T-helper 1 cell (primary cell): Measurements from ENCODE around the gene SULT2B1.
A peak's percentile ranks its signal among the peaks of the same experiment; 100 is the strongest.
"Not testable (repeated sequence)": the region's sequence is repeated elsewhere in the genome, so short reads cannot be mapped to it uniquely, and the experiment has no call there.

Experiments
- DNase-seq, 5 donors: peaks; one replicate each; pipeline ENCODE4 v3.0.0-alpha.2; 2012 to 2020

SULT2B1 gene

DNA sequence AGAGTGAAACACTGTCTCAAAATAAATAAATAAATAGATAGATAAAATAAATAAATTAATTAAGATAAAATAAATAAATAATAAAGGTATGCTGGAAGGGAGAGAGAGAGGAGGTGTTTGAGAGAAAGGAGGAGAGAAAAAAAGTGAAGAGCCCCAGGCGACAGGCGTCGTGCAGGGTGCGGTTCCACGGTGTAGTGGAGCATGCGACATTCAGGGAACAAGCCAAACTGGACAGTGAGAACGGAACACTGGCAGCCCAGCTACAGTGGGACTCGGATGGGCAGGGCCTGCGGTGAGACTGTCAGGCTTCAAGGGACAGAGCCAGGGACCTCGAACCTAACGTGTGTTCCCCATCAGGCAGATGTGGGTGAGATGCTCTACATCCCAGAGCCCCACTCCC is 9.4 kb downstream of the SULT2B1 start:
- no peak for DNase-seq

DNA sequence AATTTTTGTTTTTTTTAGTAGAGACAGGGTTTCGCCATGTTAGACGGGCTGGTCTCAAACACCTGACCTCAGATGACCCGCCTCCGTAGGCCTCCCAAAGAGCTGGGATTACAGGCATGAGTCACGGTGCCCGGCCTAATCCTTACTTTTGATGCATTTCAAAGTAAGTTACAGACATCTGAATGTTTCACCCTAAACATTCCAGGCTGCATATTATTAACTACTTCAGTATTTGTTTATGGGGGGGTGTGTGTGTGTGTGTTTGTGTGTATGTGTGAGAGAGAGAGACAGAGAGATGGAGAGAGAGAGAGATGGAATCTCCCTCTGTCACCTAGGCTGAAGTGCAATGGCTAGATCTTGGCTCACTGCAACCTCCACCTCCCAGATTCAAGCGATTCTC is 13.1 kb downstream of the SULT2B1 start:
- no peak for DNase-seq

DNA sequence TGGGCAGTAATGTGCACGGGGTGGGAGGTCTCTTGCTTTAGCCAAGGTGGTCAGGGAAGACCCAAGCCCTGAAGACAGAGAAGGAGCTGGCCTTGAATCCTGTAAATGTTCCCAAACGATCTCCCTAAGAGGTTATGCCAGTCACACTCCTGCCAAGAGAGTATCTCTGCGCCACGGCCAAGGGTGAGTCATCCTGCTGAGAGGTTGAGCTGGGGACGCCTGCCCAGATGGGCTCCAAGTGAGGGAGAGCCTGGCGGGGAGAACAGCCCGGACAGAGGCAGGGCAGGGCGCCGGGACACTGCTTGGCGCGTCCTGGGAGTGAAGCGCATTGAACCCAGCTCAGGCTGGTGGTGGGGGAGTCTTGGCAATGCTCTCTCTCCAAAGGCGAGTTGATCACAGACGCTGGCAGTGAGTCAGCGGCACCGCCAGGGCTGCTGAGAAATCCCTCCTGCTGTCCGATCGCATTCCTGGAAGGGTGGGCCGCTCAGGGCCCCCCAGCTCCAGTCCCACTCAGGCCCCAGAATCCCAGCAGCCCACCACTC is 16.4 kb downstream of the SULT2B1 start:
- no peak for DNase-seq

DNA sequence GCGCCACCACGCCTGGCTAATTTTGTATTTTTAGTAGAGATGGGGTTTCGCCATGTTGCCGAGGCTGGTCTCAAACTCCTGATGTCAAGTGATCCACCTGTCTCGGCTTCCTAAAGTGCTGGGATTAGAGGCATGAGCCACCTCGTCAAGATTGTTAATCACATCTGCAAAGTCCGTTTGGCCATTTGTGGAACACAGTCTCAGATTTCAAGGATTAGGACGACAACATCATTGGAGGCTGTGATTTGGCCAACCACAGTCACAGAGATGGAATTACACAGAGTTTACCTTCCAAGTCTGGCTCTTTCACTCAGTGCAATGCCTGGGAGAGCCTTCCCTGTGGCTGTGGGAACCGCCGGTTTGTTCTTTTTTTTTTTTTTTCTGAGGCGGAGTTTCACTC is 17.8 kb downstream of the SULT2B1 start:
- no peak for DNase-seq

DNA sequence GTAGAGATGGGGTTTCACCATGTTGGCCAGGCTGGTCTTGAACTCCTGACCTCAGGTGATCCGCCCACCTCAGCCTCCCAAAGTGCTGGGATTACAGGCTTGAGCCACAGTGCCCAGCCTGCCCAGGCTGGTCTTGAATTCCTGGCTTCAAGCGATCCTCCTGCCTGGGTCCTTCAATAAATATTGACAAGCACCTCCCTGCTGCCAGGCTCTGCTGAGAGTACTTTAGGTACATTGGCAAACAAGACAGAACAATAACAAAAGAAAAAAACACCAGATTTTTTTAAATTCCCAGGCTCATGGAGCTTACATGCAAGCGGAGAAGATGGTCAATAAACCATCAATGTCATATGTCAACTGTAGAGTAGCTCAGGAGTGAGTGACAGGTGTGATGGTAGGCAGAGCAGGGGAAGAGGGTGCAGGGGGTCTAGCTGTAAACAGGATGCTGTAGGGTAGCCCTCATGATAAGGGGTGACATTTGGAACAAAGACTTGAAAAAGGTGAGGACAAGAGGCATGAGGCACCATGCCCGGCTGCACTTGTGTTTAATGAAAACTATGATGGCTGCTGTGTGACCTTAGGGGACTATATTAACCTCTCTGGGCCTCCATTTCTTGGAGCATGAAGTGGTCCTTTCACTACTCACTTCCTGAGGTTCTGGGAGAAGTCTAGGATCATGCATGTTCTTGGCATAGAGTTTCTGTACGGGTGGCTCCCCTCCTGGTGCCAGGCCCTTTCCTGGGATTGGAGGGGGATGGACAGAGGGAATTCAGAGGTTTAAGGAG is 19.6 kb downstream of the SULT2B1 start:
- DNase-seq = no peak

DNA sequence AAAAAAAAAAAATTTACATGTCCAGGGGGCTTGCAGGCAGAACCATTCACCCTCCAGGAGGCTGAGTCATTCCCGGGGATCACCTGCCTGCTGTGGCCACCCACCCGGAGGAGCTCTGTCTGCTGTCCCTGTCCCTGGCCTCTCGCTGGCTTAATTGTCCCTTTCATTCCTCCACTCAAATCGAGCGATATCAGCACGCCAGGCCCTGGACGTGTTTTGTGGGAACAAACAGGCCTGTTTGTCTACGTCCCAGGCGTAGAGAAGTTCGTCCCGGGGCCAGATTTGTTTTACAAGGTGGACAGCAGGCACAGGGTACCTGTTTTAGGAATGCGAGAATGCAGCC is 21.2 kb downstream of the SULT2B1 start:
- DNase-seq = no peak

DNA sequence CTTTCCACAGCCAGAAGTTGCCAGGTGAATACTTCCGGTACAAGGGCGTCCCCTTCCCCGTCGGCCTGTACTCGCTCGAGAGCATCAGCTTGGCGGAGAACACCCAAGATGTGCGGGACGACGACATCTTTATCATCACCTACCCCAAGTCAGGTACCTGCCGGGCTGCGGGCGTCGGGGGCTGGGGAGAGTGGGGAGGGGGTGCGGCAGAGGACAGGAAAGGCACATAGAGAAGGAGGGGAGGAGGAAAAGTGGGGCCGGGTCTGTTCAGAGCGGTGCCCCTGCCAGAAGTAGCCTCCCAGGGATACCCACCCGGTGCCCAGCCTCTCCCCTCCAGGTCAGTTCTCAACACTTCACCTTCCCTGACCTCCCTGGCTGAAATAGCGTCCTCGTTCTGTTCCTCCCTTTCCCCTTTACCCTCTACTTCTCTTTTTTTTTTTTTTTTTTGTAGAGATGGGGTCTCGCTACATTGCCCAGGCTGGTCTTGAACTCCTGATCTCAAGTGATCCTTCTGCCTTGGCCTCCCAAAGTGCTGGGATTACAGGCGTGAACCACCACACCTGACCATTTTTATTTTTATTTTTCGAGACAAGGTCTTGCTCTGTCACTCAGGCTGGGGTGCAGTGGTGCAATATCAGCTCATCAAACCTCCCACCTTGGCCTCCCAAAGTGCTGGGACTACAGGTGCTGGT is 24.1 kb downstream of the SULT2B1 start:
- no peak for DNase-seq

DNA sequence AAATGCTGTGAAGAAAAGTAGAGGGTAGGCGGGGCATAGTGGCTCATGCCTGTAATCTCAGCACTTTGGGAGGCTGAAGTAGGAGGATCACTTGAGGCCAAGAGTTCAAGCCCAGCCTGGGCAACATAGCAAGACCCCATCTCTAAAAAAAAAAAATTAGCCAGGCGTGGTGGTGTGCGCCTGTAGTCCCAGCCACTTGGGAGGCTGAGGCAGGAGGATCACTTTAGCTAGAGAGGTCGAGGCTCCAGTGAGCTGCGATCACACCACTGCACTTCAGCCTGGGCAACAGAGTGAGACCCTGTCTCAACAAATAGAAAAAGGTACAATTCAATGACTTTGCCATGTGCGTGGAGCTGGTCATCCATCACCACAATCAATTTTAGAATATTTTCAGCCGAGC is 25.9 kb downstream of the SULT2B1 start:
- DNase-seq = not testable (repeated sequence)

DNA sequence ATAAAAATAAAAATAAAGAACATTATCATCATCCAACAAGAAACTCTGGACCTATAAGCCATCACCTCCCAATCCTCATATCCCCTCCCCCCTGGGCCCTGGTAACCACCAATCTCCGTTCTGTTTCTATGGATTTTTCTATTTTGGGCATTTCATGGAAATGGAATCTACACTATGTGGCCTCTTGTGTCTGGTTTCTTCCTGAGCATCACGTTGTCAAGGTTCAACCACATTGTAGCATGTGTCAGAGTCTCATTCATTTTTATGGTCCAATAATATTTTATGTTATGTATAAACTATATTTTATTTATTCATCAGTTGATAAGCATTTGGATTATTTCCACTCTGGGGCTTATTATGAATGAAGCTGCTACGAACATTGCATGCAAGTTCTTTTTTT is 26.9 kb downstream of the SULT2B1 start:
- DNase-seq = no peak

DNA sequence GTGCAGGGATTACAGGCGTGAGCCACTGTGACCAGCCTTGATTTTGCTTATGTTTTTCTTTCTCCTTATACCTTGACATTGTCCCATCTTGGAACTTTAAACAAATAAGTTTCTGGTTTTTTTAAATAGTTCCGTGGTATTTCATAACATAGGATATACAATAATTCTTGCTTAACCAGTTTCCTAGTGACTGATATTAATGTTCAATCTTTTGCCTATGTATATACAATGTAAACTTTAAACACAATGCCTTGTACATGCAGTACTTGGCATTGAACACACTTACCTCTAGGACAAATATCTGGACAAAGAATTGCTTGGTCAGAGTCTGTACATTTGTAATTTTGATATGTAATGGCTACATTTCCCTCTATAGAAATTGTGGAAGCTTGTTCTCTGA is 30.2 kb downstream of the SULT2B1 start:
- no peak for DNase-seq

DNA sequence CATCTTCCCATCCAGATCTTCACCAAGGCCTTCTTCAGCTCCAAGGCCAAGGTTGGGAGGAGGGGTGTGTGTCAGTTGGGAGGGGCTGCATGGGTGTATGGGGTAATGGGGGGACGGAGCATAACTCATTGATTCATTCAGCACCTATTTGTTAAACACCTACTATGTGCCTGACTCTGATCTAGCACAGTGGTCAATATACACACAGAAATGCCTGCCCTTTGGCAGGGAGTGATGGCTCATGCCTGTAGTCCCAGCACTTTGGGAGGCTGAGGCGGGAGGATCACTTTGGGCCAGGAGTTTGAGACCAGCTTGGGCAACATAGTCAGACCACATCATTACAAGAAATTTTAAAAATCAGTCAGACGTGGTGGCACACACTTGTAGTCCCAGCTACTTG is 35.4 kb downstream of the SULT2B1 start:
- DNase-seq = no peak

DNA sequence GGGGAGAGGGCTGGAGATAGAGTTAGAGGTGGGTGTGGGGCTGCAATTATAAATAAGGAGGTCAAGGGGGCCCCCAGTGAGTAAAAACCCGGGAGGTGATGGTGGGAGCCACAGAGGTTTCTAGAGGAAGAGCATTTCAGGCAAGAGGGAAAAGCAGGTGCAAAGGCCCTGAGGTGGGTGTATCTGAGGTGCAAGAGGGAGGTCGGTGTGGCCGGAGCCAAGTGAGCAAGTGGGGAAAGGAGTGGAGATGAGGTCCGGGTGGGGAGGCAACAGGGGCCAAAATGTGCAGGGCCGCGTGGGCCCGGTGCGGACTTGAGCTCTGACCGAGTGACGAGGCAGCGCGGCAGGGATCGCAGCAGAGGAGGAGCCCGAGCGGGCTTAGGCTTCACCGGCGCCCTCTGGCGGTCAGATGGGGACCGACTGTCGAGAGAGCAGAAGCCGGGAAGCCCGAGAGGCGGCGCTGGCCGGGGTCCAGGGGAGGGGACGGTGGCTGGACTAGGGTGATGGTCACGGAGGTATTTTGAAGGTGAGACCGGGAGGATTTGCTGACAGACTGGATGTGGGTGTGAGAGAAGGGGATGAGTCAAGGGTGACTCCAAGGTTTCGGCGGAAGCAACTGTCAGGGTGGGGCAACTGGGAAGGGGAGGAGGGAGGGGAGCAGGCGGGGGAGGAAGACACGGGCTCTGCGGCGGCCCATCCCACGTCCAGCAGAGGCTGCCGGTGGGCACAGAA is 36.9 kb downstream of the SULT2B1 start:
- peak; percentile 66 to 87 (median 80) for DNase-seq

DNA sequence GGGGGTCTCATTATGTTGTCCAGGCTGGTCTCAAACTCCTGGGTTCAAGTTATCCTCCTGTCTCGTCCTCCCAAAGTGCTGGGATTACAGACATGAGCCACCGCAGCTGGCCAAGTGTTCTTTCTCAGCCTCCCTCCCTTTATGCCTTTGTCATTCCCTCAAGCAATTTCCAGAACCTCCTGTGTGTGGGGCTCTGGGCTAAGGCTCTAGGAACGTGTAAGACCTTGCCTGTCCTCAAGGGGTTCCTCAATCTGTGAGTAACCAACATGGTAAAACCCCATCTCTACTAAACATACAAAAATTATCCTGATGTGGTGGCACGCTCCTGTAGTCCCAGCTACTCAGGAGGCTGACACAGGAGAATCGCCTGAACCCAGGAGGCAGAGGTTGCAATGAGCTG is 39.0 kb downstream of the SULT2B1 start:
- DNase-seq = no peak

DNA sequence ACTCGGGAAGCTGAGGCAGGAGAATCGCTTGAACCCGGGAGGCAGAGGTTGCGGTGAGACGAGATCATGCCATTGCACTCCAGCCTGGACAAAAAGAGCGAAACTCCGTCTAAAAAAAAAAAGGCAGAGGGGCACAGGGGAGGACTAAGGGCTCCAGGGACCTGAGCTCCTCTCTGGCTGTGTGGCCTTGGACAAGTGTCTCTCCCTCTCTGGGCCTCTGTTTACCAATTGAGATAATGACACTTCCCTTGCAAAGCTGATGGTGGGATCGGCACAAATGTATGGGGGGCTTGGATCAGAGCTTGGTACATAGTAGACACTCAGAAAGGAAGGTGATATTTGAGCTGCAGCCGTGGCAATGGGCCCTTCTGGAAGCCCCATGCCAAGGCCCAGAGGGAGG is 43.2 kb downstream of the SULT2B1 start:
- DNase-seq = no peak

DNA sequence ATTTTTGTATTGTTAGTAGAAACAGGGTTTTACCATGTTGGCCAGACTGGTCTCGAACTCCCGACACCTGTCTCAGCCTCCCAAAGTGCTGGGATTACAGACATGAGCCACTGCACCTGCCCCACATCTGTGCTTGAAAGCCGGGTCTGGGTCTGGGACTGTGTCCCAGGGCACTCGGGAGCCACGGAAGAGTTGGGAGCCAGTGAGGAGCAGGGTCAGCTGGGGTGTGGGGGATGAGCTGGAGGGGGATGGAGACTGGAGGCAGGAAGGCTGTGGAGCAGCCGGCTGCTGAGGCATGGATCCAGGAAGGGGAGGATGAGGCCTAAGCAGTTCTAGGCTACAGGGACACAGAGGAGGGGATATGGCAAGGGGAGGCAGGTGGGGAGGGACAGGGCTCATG is 43.9 kb downstream of the SULT2B1 start:
- no peak for DNase-seq

DNA sequence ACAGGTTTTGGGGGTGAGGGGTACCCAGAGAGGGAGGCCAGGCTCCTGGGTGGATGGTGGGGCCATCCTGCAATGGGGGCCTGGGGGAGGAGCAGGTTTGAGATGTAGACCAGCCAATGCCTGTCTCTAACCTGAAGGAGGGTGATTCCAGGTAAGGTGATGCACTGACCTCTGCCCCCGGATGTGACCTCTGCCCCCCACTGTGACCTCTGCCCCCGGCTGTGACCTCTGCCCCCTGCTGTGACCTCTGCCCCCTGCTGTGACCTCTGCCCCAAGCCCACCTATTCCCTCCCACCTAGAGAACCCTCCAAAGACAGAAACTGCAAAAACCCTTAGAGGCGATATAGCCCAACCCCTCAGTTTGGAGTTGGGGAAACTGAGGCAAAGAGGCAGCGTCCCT is 44.3 kb downstream of the SULT2B1 start:
- no peak for DNase-seq

DNA sequence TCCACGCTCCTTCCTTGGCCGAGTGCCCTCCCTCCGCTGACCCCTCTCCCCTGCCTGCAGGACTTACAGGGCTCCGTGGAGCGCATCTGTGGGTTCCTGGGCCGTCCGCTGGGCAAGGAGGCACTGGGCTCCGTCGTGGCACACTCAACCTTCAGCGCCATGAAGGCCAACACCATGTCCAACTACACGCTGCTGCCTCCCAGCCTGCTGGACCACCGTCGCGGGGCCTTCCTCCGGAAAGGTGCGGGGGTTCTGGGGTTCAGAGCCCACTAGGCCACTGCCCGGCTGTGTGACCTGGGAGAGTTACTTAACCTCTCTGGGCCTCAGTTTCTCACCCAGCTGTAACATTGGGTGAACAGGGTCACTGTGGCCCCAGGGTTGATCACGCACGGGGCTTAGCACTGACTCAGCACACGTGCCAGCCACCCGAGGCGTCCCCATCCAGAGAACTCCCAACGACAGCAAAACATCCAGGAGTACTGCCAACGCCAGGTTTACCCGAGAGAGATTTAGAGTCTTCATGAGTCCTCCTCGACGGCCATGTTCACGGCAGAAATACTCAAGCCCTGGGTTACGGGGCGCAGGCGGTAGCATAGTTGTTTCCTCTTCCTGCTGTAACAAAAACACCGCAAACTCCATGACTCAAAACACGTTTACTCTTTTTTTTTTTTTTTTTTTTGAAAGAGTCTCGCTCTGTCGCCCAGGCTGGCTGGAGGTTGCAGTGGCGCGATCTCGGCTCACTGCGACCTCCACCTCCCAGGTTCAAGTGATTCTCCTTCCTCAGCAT is 44.9 kb downstream of the SULT2B1 start:
- DNase-seq = peak in 3 of 5 donors; percentile 36 to 59 (median 39)

DNA sequence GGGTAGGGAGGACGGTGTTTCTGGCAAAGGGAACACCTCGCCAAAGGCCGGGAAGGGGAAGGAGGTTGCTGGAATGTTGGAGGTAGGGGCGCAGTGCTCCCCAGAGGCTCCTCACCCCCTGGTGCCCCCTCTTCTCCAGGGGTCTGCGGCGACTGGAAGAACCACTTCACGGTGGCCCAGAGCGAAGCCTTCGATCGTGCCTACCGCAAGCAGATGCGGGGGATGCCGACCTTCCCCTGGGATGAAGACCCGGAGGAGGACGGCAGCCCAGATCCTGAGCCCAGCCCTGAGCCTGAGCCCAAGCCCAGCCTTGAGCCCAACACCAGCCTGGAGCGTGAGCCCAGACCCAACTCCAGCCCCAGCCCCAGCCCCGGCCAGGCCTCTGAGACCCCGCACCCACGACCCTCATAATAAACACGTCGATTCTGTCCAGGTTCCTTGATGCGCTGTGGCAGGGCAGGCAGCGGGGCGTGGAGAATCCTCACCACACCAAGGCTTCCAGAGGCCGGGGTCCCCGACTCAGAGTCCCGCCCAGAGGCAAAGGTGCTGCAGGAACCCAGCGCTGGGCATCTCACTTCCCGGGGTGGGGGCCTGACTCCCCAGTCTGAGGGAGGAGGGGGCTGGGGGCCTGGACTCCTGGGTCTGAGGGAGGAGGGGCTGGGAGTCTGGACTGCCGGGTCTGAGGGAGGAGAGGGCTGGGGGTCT is 47.2 kb downstream of the SULT2B1 start:
- DNase-seq = no peak

DNA sequence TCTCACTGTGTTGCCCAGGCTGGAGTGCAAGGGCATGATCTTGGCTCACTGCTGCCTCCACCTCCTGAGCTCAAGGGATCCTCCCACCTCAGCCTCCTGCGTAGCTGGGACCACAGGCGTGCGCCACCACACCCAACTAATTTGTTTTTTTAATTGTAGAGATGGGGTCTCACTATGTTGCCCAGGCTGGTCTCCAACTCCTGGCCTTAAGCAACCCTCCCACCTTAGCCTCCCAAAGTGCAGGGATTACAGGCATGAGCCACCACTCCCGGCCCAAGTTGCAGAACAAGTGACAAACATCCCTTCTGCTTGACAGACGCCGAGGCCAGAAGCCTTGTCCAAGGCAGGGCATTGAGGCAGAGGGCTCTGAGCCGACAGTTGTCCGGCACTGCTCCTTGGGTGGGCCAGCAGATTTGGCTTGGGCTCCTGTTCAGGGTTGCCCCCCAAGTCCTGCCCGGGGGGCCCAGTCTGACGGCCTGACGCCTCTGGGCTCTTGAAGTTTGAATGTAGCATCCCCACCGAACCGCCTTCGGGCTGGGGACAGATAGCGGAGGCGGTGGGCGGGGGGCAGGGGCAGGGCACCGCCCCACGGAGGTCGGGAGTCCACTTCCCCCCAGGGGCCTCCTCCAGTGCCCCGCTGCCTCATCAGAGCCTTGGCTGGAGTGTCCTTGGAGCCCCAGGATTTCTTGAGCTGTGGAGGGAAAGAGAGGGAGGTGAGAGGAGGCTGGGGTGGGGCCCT is 48.9 kb downstream of the SULT2B1 start:
- no peak for DNase-seq

DNA sequence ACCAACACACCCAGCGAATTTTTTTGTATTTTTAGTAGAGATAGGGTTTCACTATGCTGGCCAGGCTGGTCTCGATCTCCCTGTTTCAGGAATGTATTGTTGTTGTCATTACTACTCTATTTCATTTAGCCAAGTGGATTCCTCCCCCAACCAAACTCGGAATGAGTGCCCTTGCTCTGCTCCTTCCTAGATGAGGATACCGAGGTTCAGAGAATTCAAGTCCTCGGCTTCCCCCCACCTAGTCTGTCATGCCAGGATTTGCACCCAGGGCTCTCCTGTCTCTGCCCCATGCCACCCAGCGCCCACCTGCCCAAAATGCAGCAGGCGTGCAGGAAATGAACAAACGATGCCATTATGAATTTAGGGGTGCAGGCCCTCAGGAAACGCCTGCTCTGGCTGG is 51.0 kb downstream of the SULT2B1 start:
- DNase-seq = no peak

DNA sequence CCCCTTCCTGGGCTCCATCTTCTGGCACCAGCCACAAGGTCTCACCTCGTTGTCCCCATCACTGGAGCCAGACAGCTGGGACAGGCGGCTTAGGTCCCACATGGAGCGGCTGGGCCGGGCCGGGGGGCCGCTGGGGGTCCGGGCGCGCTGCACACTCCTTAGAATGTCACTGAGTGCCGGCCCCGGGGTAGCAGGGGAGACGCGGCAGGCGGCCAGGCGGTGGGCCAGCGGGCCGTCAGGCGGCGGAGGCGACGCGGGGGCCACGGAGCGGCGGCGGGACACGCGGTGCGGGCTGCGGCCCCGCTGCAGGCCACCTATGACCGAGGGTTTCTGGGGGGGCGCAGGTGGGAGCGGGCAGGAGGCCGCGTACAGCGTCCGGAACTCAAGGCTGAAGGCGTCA is 51.5 kb downstream of the SULT2B1 start:
- DNase-seq = no peak
